ENCODE data around the gene HPSE2.

- no peak for TF ChIP-seq CTCF (IDR thresholded peaks at IDR 0.05; ENCODE audit: control extremely low read depth in 1 of 3, insufficient read depth in 1 of 3, low read depth in 1 of 3, low read length in 3 of 3)
- no peak for TF ChIP-seq CBX5 (IDR thresholded peaks at IDR 0.05; ENCODE audit: low read depth, low read length)
- no peak for TF ChIP-seq POLR2A (IDR thresholded peaks at IDR 0.05; ENCODE audit: control extremely low read depth in 1 of 2, low read depth in 2 of 2, low read length in 2 of 2)
- TF ChIP-seq GABPA (IDR thresholded peaks at IDR 0.05; ENCODE audit: borderline replicate concordance, insufficient read depth, low read length): no peak
- TF ChIP-seq, protein P1, sequence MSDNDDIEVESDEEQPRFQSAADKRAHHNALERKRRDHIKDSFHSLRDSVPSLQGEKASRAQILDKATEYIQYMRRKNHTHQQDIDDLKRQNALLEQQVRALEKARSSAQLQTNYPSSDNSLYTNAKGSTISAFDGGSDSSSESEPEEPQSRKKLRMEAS (IDR thresholded peaks at IDR 0.05): no peak
- no peak for TF ChIP-seq SIN3A (conservative IDR thresholded peaks at IDR 0.05 in 1 of 2, IDR thresholded peaks at IDR 0.05 in 1 of 2; ENCODE audit: low read depth in 1 of 2, low read length in 2 of 2)
- TF ChIP-seq USF2 (IDR thresholded peaks at IDR 0.05; ENCODE audit: low read length): no peak
- no peak for TF ChIP-seq POLR2AphosphoS5 (IDR thresholded peaks at IDR 0.05; ENCODE audit: low read depth, low read length)
- no peak for TF ChIP-seq RAD21 (IDR thresholded peaks at IDR 0.05 in 1 of 2, conservative IDR thresholded peaks at IDR 0.05 in 1 of 2; ENCODE audit: low read depth in 2 of 2, low read length in 2 of 2)
- no peak for TF ChIP-seq RFX5 (IDR thresholded peaks at IDR 0.05; ENCODE audit: borderline replicate concordance, low read depth, low read length)
- TF ChIP-seq TAF1 (IDR thresholded peaks at IDR 0.05; ENCODE audit: low read depth, low read length): no peak
- no peak for TF ChIP-seq JUN (IDR thresholded peaks at IDR 0.05; ENCODE audit: low read depth, low read length)
- no peak for TF ChIP-seq EZH2 (IDR thresholded peaks at IDR 0.05; ENCODE audit: low read depth, low read length, severe bottlenecking)
These were observed 778.8 kb downstream of the HPSE2 start for GRCh38 chr10:98456686-98457482.

Measured in H1 (cell line).